ENCODE results near the gene TPM1. TPM values are rescaled to one million over a fixed set of nuclear protein-coding genes. Genes with fewer than 3 reads are reported as not detected.

TPM1 gene
- total and polyA plus RNA-seq, 10 of the 15 experiments (the other 5 are each of a cell fraction or from before 2014, with no cell fraction given): 0.43 to 10.0 (median 2.4) TPM

DNA sequence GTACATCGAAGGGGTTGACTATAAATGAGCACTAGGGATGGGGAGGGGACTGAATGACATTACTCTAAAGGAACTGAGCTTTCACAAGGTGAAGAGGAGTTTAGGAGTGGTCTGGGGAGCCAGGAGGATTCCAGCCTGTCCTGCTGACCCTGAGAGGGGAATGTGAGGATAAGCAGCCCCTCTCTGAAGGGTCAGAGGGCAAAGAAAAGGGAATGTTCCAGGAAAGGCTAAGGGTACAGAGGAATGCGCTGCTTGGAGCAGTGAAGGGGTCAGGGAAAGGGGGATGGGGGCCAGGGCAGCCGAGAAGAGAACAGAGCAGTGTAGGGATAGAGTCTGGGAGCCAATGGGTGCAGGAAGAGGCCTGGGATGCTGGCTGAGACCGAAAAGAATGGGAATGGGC, 28.0 kb upstream of the TPM1 start:
- no peaks in the 10 kb centered on the region; a peak in 3 of 4 replicates for H3K27me3 ChIP-seq (replicated peaks in 1 of 2; ENCODE audit: control insufficient read depth in 2 of 2, insufficient read depth in 2 of 2, low read length in 1 of 2)
- H3K9me3 ChIP-seq (replicated peaks; ENCODE audit: control insufficient read depth, insufficient read depth, low read length): no peaks in the 10 kb centered on the region
- DNase-seq (ENCODE audit: low read depth, low spot score) (no peak), FAIRE-seq (no peak), ATAC-seq (no peak)
- SMC1A ChIA-PET (ENCODE audit: uncharacterized antibody, unreplicated experiment): no interaction called here
- 16% methylated on average over 4 of the region's 4 CpGs for WGBS (ENCODE audit: insufficient coverage, insufficient replicate concordance, low lambda C conversion rate, missing lambda C conversion rate)
- no peak overlapping the region for H3K27ac ChIP-seq (ENCODE audit: control insufficient read depth, insufficient read depth)
- H3K4me1 ChIP-seq (ENCODE audit: control insufficient read depth, insufficient read depth, low read length): no peaks in the 10 kb centered on the region
- no peaks in the 10 kb centered on the region for H4K20me1 ChIP-seq (ENCODE audit: control insufficient read depth, insufficient read depth)
- CTCF ChIA-PET: interaction anchor here (0.9 kb wide), 1 partner anchor 33 kb away, joined by 4 read pairs; no protein-coding TSS in a partner anchor
- no peak overlapping the region for H3K4me2 ChIP-seq (ENCODE audit: control insufficient read depth, insufficient read depth)
- no peak overlapping the region for H3K9ac ChIP-seq (ENCODE audit: control insufficient read depth, insufficient read depth, low read length)
- RAD21 ChIA-PET (ENCODE audit: unreplicated experiment): no interaction called here
- H3K36me3 ChIP-seq (ENCODE audit: control insufficient read depth in 2 of 2, insufficient read depth in 2 of 2, low read length in 1 of 2): no peaks in the 10 kb centered on the region
- no TSS peak for BruUV-seq (replicated peaks)
- intact Hi-C loops (cut with micrococcal nuclease; ENCODE audit: unreplicated experiment): no loop called here
- TF ChIP-seq NRF1 (conservative IDR thresholded peaks at IDR 0.05; ENCODE audit: low read depth, low read length): no peak
- TF ChIP-seq POLR2A (IDR thresholded peaks at IDR 0.05; ENCODE audit: low read depth, low read length): no peak
- no peak for TF ChIP-seq JUND (IDR thresholded peaks at IDR 0.05; ENCODE audit: low read depth, low read length)
- no peak for TF ChIP-seq GATAD2B (conservative IDR thresholded peaks at IDR 0.05; ENCODE audit: low read depth)
- in situ Hi-C loops (cut with MboI): no loop called here
- H3K79me2 ChIP-seq (ENCODE audit: control insufficient read depth, insufficient read depth, low read length): no peaks in the 10 kb centered on the region
- POLR2A ChIA-PET: no interaction called here
- no peak overlapping the region for H2AFZ ChIP-seq (ENCODE audit: control insufficient read depth, low read depth, low read length)
- no peak overlapping the region for H3K4me3 ChIP-seq

DNA sequence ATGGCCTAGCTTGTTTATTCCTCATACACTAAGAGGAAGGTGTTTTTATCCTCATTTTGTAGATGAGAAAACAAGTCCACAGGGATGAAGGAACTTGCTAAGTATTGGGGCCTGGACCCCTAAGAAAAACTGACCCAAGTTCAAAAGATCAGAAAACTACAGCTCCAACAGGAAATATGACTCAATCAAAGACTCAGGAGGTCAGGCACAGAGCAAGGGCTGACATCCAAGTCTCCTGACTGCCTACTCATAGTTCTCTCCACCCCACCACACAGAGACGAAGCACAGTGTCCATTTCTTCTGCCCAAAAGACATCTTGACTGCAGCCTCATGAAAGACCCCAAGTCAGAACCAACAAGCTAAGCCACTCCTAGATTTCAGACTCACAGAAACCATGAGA, 26.9 kb upstream of the TPM1 start:
- no peak overlapping the region for H3K9ac ChIP-seq (ENCODE audit: control insufficient read depth, insufficient read depth, low read length)
- CTCF ChIA-PET: interaction anchor here (0.9 kb wide), 1 partner anchor 32 kb away, joined by 4 read pairs; no protein-coding TSS in a partner anchor
- H3K27ac ChIP-seq (ENCODE audit: control insufficient read depth, insufficient read depth): no peak overlapping the region
- POLR2A ChIA-PET: no interaction called here
- intact Hi-C loops (cut with micrococcal nuclease; ENCODE audit: unreplicated experiment) (no loop called here), in situ Hi-C loops (cut with MboI) (no loop called here)
- no TSS peak for BruUV-seq (replicated peaks)
- H3K36me3 ChIP-seq (ENCODE audit: control insufficient read depth in 2 of 2, insufficient read depth in 2 of 2, low read length in 1 of 2): no peaks in the 10 kb centered on the region
- no peaks in the 10 kb centered on the region for H3K4me1 ChIP-seq (ENCODE audit: control insufficient read depth, insufficient read depth, low read length)
- ATAC-seq (0 out of 3 replicates have a peak, but pooled peaks have one; percentile 23), DNase-seq (ENCODE audit: low read depth, low spot score) (no peak), FAIRE-seq (no peak)
- H2AFZ ChIP-seq (ENCODE audit: control insufficient read depth, low read depth, low read length): no peak overlapping the region
- no peaks in the 10 kb centered on the region; a peak in 3 of 4 replicates for H3K27me3 ChIP-seq (replicated peaks in 1 of 2; ENCODE audit: control insufficient read depth in 2 of 2, insufficient read depth in 2 of 2, low read length in 1 of 2)
- no peak for TF ChIP-seq EZH2 (IDR thresholded peaks at IDR 0.05; ENCODE audit: borderline replicate concordance, control insufficient read depth, low read depth, low read length)
- no peak for TF ChIP-seq TARDBP (IDR thresholded peaks at IDR 0.05; ENCODE audit: borderline replicate concordance)
- TF ChIP-seq NRF1 (conservative IDR thresholded peaks at IDR 0.05; ENCODE audit: low read depth, low read length): no peak
- no peak for TF ChIP-seq YBX1 (IDR thresholded peaks at IDR 0.05)
- no peaks in the 10 kb centered on the region for H3K9me3 ChIP-seq (replicated peaks; ENCODE audit: control insufficient read depth, insufficient read depth, low read length)
- SMC1A ChIA-PET (ENCODE audit: uncharacterized antibody, unreplicated experiment): interaction anchor here (0.6 kb wide), 1 partner anchor 161 kb away, joined by 3 read pairs; no protein-coding TSS in a partner anchor
- WGBS (ENCODE audit: insufficient coverage, insufficient replicate concordance, low lambda C conversion rate, missing lambda C conversion rate): 11% methylated on average over 1 of the region's 1 CpG
- H3K4me3 ChIP-seq: no peak overlapping the region
- RAD21 ChIA-PET (ENCODE audit: unreplicated experiment): no interaction called here
- H3K4me2 ChIP-seq (ENCODE audit: control insufficient read depth, insufficient read depth): no peak overlapping the region
- H4K20me1 ChIP-seq (ENCODE audit: control insufficient read depth, insufficient read depth): no peaks in the 10 kb centered on the region
- H3K79me2 ChIP-seq (ENCODE audit: control insufficient read depth, insufficient read depth, low read length): no peaks in the 10 kb centered on the region

Measured in GM12878 (cell line).